Stimulated activated CD8-positive, alpha-beta memory T cell treated with anti-CD3 and anti-CD28 coated beads, Interleukin-12 subunit alpha, Interleukin-12 subunit beta, amount 100 ng/mL, for 24 hours (primary cell): ENCODE results near the gene CDC42BPG.
"Not testable (repeated sequence)": the region's sequence is repeated elsewhere in the genome, so short reads cannot be mapped to it uniquely, and the experiment has no call there.

Experiments
- DNase-seq: peaks from one replicate; pipeline ENCODE4 v3.0.0-alpha.2; 2020; ENCODE audit errors: extremely low read depth

CDC42BPG gene

GRCh38 chr11:64849598-64850356, 5.3 kb upstream of the CDC42BPG start:
- no peak for DNase-seq

GRCh38 chr11:64848826-64849597, 4.6 kb upstream of the CDC42BPG start:
- DNase-seq, result no peak

- no peak for DNase-seq
These were observed 3.9 kb upstream of the CDC42BPG start for GRCh38 chr11:64848214-64848825.

- peak; percentile 78 for DNase-seq
These were observed 2.7 kb upstream of the CDC42BPG start for GRCh38 chr11:64846998-64847666.

- DNase-seq, result not testable (repeated sequence)
These were observed 1.3 kb upstream of the CDC42BPG start for GRCh38 chr11:64845776-64846129.

DNA sequence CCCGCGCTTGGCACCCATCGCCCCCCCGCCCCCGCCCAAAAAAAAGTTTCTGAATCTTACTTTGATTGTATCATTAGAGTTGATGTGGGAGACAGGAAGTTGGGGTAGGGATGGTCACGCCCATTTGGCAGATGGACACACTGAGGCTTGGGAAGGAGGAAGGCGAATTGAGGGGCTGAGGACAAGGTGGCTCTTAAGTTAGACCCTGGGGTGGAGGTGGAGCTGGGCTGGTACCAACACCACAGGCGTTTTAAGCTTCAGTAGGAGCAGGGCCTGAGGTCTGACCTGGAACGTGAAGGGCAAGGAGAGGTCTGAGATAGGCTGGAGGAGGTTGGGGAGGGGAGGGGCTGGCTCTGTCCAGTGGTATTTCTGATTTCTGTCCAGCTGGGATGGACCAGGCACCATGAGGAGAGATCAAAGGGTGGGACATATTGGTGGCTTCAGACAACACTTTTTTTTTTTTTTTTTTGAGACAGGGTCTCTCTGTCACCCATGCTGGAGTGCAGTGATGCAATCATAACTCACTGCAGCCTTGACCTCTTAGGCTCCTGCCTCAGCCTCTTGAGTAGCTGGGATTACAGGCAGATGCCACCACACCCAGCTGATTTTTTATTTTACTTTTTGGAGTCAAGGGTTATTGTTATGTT, 799 bp upstream of the CDC42BPG start:
- DNase-seq, result no peak

GRCh38 chr11:64843686-64844329, 645 bp downstream of the CDC42BPG start:
- DNase-seq, result no peak

GRCh38 chr11:64842851-64843685, 1.4 kb downstream of the CDC42BPG start:
- no peak for DNase-seq

- DNase-seq, result no peak
These were observed 2.1 kb downstream of the CDC42BPG start for GRCh38 chr11:64842366-64842759.

- no peak for DNase-seq
These were observed 2.7 kb downstream of the CDC42BPG start for GRCh38 chr11:64841592-64842365.

- no peak for DNase-seq
These were observed 4.3 kb downstream of the CDC42BPG start for GRCh38 chr11:64839887-64840782.

DNA sequence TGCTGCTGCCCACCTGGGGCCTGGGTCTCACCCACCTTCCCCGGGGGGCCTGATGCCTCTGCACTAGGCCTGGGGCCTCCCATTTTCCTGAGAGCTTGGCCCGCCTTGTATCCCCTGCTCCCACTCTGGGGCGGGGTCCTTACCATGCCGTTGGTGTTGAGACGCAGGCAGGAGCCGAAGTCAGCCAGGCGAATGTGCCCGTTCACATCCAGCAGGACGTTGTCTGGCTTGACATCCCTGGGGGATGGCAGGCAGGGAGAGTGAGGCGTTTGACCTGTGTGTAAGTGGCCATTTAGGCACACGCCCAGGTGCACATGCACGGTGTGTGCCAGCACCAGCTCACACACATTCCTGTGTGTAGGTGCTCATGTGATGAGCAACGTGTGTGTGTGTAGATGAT, 5.1 kb downstream of the CDC42BPG start:
- no peak for DNase-seq

- no peak for DNase-seq
These were observed 5.7 kb downstream of the CDC42BPG start for GRCh38 chr11:64838600-64839334.

GRCh38 chr11:64837887-64838351, 6.5 kb downstream of the CDC42BPG start:
- DNase-seq, result no peak

GRCh38 chr11:64836448-64837072, 7.9 kb downstream of the CDC42BPG start:
- DNase-seq, result no peak

DNA sequence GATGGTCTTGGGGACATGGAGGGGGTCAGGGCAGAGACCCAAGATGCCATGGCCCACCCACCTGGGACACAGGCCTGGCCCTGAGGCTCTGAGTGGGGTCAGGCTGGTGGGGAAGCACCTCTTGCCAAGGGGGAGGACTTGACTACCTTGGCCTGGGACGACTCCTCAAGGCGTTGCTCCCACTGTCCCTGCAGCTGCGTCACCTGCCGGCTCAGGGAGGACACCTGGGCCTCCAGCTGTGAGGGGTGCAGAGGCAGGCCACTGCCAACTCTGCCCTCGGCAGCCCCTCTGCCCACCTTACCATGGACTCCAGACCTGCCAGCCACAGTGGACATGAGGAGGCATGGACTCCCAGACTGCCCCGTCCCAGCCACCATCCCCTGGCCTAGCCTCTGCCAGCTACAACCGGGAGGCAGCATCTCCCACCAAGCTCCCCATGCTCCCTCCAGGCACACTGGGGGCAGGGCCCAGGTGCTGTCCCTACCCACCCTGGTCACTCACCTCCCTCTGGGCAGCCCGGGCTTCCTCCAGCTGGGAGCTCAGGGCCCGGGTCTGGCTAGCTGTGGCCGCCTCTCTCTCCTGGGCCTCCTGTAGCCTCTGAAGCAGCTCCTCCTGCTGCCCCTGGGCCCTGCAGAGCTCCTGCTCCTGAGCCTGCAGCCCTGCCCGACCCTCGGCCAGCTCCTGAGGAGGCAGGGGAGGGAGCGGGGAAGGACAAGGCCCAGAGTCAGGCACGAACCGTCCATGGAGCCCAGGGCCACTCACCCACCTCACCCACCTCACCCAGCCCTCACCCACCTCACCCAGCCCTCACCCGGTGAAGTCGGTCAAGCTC, 8.6 kb downstream of the CDC42BPG start:
- DNase-seq, result no peak
